Measurements from ENCODE around the gene EFCAB13. TPM values are rescaled to one million over a fixed set of nuclear protein-coding genes. Genes with fewer than 3 reads are reported as not detected.
A peak's percentile ranks its signal among the peaks of the same experiment; 100 is the strongest.
"Not testable (repeated sequence)": the region's sequence is repeated elsewhere in the genome, so short reads cannot be mapped to it uniquely, and the experiment has no call there.

Gene EFCAB13
- polyA plus RNA-seq, 2 of the 4 experiments (the other 2 are of a cell fraction), result 2.9 to 6.0 TPM

DNA sequence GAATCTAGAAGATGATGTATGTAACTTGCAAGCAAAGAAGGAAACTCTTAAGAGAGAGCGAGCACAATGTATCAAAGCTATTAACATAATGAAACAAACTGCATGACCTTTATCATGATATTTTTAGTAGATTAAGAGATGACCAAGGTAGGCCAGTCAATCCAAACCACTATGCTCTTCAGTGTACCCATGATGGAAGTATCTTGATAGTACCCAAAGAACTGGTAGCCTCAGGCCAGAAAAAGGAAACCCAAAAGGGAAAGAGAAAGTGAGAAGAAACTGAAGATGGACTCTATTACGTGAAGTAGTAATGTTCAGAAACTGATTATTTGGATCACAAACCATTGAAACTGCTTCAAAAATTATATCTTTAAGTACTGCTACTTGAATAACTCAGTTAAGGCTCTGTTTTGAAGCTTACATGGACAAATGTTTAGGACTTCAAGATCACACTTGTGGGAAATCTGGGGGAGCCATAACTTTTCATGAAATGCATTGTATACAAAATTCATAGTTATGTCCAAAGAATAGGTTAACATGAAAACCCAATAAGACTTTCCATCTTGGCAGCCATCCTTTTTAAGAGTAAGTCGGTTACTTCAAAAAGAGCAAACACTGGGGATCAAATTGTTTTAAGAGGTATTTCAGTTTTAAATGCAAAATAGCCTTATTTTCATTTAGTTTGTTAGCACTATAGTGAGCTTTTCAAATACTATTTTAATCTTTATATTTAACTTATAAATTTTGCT, 102.3 kb downstream of the EFCAB13 start:
- H3K27ac ChIP-seq; H3K9me3 ChIP-seq; POLR2A ChIA-PET; H3K4me3 ChIP-seq; ATAC-seq; DNase-seq (ENCODE audit: low read depth in 1 of 2, low spot score in 1 of 2); H3K4me2 ChIP-seq: not testable (repeated sequence)
- CTCF ChIA-PET, result interaction anchor here (0.6 kb wide), 1 partner anchor 57 kb away, joined by 3 read pairs; no protein-coding TSS in a partner anchor
- 93% methylated on average over 3 of the region's 3 CpGs for WGBS (ENCODE audit: missing lambda C conversion rate)
- peaks cover 19% of the 10 kb centered on the region for H3K4me1 ChIP-seq
- FAIRE-seq, result peak; percentile 84

- POLR2A ChIA-PET, result no interaction called here
- Histone ChIP-seq H3K9me3 (no peaks in the 10 kb centered on the region), H3K4me2 (peak overlapping the region; percentile 53), H3K27ac (no peak overlapping the region), H3K4me3 (no peak overlapping the region), H3K4me1 (peaks cover 15% of the 10 kb centered on the region)
- peak in 1 of 2 experiments; percentile 21 for DNase-seq (ENCODE audit: low read depth in 1 of 2, low spot score in 1 of 2)
- FAIRE-seq, result peak; percentile 39
- CTCF ChIA-PET, result interaction anchor here (0.5 kb wide), 1 partner anchor 472 kb away, joined by 3 read pairs; no protein-coding TSS in a partner anchor
- 10% methylated on average over 2 of the region's 2 CpGs for WGBS (ENCODE audit: missing lambda C conversion rate)
- TF ChIP-seq ZC3H11A (IDR thresholded peaks at IDR 0.05) (no peak), GATA3 (IDR thresholded peaks at IDR 0.05; ENCODE audit: borderline replicate concordance) (peak; percentile 24; the same call in 1 of the 2 replicates), CHD4 (IDR thresholded peaks at IDR 0.05; ENCODE audit: borderline replicate concordance) (no peak), NPAS2 (CRISPR knock-in tag; IDR thresholded peaks at IDR 0.05; ENCODE audit: borderline replicate concordance) (no peak), MAZ (IDR thresholded peaks at IDR 0.05; ENCODE audit: borderline replicate concordance, low read depth, low read length) (no peak), TP53 (CRISPR knock-in tag; IDR thresholded peaks at IDR 0.05) (no peak), NR3C1 (IDR thresholded peaks at IDR 0.05) (no peak), ZFP36 (IDR thresholded peaks at IDR 0.05; ENCODE audit: borderline replicate concordance, partially characterized antibody) (no peak), CBX2 (IDR thresholded peaks at IDR 0.05; ENCODE audit: borderline replicate concordance, low read depth) (no peak)
- ATAC-seq, result no peak
Observed at GRCh38 chr17:47427985-47428384, 104.2 kb downstream of the EFCAB13 start.

DNA sequence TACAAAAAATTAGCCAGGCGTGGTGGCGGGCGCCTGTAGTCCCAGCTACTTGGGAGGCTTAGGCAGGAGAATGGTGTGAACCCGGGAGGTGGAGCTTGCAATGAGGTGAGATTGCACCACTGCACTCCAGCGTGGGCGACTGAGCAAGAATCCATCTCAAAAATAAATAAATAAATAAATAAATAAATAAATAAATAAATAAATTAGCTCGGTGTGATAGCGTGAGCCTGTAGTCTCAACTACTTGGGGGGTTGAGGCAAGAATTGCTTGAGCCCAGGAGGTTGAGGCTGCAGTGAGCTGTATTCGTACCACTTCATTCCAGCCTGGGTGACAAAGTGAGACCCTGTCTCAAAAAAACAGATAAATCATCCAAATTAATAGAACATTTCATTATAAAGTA, 108.5 kb downstream of the EFCAB13 start:
- peak; percentile 89 for TF ChIP-seq ZC3H11A (IDR thresholded peaks at IDR 0.05)
- WGBS (ENCODE audit: missing lambda C conversion rate), result 95% methylated on average over 9 of the region's 9 CpGs
- peaks cover 14% of the 10 kb centered on the region for H3K4me1 ChIP-seq
- H3K4me2 ChIP-seq; H3K27ac ChIP-seq; H3K4me3 ChIP-seq; POLR2A ChIA-PET; DNase-seq (ENCODE audit: low read depth in 1 of 2, low spot score in 1 of 2); H3K9me3 ChIP-seq; ATAC-seq; FAIRE-seq; CTCF ChIA-PET: not testable (repeated sequence)

- WGBS (ENCODE audit: missing lambda C conversion rate), result 91% methylated on average over 3 of the region's 3 CpGs
- no peak overlapping the region for H3K4me2 ChIP-seq
- FAIRE-seq, result no peak
- TF ChIP-seq, protein P1, sequence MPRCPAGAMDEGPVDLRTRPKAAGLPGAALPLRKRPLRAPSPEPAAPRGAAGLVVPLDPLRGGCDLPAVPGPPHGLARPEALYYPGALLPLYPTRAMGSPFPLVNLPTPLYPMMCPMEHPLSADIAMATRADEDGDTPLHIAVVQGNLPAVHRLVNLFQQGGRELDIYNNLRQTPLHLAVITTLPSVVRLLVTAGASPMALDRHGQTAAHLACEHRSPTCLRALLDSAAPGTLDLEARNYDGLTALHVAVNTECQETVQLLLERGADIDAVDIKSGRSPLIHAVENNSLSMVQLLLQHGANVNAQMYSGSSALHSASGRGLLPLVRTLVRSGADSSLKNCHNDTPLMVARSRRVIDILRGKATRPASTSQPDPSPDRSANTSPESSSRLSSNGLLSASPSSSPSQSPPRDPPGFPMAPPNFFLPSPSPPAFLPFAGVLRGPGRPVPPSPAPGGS (IDR thresholded peaks at IDR 0.05), result no peak
- TF ChIP-seq ZFP36 (IDR thresholded peaks at IDR 0.05; ENCODE audit: borderline replicate concordance, partially characterized antibody) (no peak), HDAC2 (IDR thresholded peaks at IDR 0.05) (no peak), EHF (CRISPR knock-in tag; IDR thresholded peaks at IDR 0.05) (no peak), EP300 (IDR thresholded peaks at IDR 0.05) (no peak)
- TF ChIP-seq, protein P2, sequence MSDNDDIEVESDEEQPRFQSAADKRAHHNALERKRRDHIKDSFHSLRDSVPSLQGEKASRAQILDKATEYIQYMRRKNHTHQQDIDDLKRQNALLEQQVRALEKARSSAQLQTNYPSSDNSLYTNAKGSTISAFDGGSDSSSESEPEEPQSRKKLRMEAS (IDR thresholded peaks at IDR 0.05), result no peak
- TF ChIP-seq, protein P3, sequence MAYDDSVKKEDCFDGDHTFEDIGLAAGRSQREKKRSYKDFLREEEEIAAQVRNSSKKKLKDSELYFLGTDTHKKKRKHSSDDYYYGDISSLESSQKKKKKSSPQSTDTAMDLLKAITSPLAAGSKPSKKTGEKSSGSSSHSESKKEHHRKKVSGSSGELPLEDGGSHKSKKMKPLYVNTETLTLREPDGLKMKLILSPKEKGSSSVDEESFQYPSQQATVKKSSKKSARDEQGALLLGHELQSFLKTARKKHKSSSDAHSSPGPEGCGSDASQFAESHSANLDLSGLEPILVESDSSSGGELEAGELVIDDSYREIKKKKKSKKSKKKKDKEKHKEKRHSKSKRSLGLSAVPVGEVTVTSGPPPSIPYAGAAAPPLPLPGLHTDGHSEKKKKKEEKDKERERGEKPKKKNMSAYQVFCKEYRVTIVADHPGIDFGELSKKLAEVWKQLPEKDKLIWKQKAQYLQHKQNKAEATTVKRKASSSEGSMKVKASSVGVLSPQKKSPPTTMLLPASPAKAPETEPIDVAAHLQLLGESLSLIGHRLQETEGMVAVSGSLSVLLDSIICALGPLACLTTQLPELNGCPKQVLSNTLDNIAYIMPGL (CRISPR knock-in tag; IDR thresholded peaks at IDR 0.05; ENCODE audit: borderline replicate concordance), result no peak
- no peak overlapping the region for H3K27ac ChIP-seq
- no peak overlapping the region for H3K4me3 ChIP-seq
- no peaks in the 10 kb centered on the region for H3K4me1 ChIP-seq
- POLR2A ChIA-PET, result no interaction called here
- no peak for DNase-seq (ENCODE audit: low read depth in 1 of 2, low spot score in 1 of 2)
- no peaks in the 10 kb centered on the region for H3K9me3 ChIP-seq
- no peak; a peak in 1 of 6 replicates for ATAC-seq
- CTCF ChIA-PET, result interaction anchor here (2.1 kb wide), 1 partner anchor 150 kb away, joined by 5 read pairs; no protein-coding TSS in a partner anchor
Observed at GRCh38 chr17:47465165-47465564, 141.4 kb downstream of the EFCAB13 start.

DNA sequence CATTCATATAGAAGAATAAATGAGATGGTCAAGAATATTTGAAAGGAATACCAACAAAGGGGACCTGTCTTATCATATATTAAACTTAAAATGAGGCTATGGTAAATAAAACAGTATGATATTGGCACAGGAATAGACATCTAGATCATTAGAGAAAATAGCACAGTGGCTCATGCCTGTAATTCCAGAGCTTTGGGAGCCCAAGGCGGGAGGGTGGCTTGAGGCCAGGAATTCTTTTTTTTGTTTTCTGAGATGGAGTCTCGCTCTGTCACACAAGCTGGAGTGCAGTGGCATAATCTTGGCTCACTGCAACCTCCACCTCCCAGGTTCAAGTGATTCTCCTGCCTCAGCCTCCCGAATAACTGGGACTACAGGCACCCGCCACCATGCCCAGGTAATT, 143.2 kb downstream of the EFCAB13 start:
- CTCF ChIA-PET, POLR2A ChIA-PET, FAIRE-seq: not testable (repeated sequence)

More for the DNA sequence above, 143.2 kb downstream of the EFCAB13 start:
- H3K9me3 ChIP-seq; H3K27ac ChIP-seq; H3K4me1 ChIP-seq; ATAC-seq; H3K4me2 ChIP-seq; DNase-seq (ENCODE audit: low read depth in 1 of 2, low spot score in 1 of 2); H3K4me3 ChIP-seq: not testable (repeated sequence)
- 94% methylated on average over 4 of the region's 4 CpGs for WGBS (ENCODE audit: missing lambda C conversion rate)

All from A549 (cell line).